Measurements from ENCODE around the gene ASMTL.

- TF ChIP-seq, protein P1, sequence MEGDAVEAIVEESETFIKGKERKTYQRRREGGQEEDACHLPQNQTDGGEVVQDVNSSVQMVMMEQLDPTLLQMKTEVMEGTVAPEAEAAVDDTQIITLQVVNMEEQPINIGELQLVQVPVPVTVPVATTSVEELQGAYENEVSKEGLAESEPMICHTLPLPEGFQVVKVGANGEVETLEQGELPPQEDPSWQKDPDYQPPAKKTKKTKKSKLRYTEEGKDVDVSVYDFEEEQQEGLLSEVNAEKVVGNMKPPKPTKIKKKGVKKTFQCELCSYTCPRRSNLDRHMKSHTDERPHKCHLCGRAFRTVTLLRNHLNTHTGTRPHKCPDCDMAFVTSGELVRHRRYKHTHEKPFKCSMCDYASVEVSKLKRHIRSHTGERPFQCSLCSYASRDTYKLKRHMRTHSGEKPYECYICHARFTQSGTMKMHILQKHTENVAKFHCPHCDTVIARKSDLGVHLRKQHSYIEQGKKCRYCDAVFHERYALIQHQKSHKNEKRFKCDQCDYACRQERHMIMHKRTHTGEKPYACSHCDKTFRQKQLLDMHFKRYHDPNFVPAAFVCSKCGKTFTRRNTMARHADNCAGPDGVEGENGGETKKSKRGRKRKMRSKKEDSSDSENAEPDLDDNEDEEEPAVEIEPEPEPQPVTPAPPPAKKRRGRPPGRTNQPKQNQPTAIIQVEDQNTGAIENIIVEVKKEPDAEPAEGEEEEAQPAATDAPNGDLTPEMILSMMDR (IDR thresholded peaks at IDR 0.05) = no peak
- TF ChIP-seq POLR2A (IDR thresholded peaks at IDR 0.05) = no peak
These were observed 31.1 kb downstream of the ASMTL start for GRCh38 chrX:1421433-1422134.

Measured in gastroesophageal sphincter (tissue), 3 donors.